GM19351 (cell line): Measurements from ENCODE around the gene IAPP.
"Not testable (repeated sequence)": the region's sequence is repeated elsewhere in the genome, so short reads cannot be mapped to it uniquely, and the experiment has no call there.

ENCODE experiments used
- ATAC-seq: cut with Tn5 transposase; IDR thresholded peaks from one replicate; pipeline ENCODE4 v1.9.1; 2021; ENCODE audit warnings: mild to moderate bottlenecking, moderate library complexity; ENCODE audit not compliant: unreplicated experiment

The IAPP gene

DNA sequence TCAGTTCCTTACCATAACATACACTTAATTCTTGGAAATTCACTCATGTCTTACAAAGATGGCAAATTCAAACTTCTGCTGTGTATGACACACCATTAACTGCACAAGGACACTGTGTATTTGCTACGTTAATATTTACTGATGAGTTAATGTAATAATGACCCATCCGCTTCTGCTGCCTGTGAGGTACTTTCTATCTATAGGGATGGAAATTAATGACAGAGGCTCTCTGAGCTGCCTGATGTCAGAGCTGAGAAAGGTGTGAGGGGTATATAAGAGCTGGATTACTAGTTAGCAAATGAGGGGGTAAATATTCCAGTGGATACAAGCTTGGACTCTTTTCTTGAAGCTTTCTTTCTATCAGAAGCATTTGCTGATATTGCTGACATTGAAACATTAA is at the start of gene IAPP:
IAPP (plus strand) TSS at position 301 of the 400 bp plus-strand sequence. CDS start 450 bp downstream, outside the sequence.
- ATAC-seq = no peak

DNA sequence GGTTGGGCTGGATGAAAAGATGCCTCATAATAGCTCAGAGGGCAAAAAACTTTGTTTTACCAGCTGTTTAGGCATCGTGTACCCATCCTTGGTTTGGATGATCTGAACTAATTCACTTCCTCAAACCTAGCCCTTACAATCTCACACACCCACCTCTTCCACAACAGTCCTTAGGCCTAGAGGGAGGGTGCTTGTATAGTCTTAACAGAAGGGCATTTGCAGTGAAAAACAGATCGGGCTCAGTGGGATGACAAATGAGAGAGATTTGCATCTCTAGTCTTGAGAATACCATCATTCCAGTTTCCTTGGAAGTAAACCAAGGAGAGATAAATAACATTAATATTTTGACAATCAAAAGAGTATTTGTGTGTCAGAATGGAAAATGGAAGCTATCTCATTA is 49.0 kb upstream of the IAPP start:
- no peak for ATAC-seq

DNA sequence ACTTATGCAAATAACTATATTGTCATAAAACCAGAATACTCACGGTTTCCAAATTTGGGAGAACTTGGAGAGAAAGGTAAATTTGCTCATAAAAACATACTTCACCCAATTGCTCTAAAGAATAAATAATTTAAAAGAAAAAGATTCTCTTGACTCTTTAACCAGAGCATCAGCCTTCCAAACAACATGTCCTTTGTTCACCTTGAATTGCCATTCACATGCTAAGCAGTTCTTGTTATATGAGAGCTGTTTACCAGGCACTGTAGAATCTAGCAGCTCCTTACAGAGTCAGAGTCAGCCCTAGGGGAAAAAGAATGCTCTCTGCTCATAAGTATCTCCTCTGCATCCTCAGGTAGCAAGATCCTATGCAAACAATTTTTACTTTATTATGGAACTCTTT is 48.2 kb upstream of the IAPP start:
- no peak for ATAC-seq

DNA sequence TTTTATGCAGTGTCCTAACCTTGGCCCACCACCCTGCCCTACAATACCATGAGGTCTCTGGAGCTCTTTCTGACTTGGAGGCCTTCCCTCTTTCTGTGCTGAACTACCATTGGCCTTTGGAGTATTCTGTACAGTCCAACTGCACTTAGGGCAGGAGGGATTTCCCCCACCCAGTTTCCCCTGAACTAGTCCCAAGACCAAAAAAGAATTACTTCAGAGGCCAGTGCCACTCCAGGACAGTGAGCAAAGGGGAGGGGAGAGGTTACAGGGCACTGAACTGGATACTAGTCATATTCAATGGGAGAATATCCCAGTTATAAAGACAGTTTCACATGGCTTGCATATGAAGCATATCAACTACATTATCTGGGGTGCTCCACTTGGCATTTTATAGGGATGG is 44.1 kb upstream of the IAPP start:
- ATAC-seq = no peak

DNA sequence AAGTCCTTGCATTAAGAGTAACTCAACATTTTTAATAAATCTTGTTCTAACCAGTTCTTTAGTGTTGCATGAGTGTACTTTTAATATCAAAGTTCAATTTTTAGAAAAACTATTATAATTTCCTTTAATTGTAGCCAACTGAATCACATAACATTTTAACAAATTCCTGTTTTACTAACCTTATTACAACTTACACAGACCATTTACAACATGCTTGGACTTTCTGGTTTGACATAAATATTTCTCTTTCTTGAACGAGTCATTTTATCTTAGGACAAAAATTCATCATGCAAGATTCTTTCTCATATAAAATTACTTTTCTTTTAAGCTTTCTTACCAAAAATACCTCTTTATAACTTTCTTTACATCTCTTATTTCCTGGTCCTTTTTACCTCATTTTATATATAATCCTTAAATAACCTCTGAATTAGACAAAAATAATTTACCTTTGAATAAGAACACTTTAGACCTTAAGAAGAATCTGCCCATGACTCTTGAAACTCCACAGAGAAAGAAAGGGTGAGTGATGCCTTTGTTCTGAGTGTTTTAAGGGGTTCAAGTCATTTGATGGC is 41.9 kb upstream of the IAPP start:
- no peak for ATAC-seq

DNA sequence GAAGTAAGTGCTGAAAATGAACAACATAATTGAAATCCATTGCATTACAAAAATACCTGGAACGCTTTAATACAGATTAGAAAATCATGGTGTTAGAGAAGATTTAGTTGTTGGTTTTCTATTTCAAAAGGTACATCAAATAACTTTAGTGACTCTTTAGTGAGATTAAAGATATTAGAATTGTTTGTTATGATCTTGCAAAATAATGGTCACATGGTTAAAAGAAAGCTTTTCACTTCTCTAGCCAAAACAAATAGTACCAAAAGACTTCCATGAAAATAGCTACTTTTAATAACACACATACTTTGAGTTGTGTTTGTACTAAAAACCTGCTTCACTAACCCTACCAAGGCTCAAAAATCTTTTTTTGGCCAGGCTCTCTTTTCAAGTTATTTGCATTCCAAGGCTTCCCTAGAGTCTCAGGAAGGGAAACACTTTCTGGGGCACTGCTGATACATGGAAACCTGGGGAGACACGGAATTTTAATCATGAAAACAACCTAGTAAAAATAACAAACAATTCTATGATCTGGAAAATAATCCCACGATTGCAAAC is 37.9 kb upstream of the IAPP start, which contains the start of gene SLCO1A2:
SLCO1A2 (minus strand) TSS at position 147 of the 555 bp plus-strand sequence. CDS start 270 bp downstream, outside the sequence.
- ATAC-seq = no peak

DNA sequence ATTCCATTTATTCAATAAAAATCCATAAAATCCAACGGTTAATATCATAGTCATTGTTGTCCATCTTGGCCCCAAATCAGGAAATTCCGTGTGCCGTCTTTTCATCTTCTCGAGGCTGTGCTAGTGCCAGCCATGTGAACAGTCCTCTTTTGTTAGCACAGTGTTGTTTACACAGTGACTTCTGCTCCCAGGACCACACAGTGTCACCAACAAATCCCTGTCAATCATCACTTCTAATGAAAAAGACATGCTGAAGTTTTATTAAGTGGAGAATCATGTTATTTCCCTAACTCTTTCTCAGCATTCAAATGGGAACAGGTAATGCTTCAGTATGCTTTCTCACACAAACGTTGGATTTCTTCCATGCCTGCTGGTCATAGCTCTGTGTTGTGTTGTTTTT is 36.0 kb upstream of the IAPP start:
- no peak for ATAC-seq

DNA sequence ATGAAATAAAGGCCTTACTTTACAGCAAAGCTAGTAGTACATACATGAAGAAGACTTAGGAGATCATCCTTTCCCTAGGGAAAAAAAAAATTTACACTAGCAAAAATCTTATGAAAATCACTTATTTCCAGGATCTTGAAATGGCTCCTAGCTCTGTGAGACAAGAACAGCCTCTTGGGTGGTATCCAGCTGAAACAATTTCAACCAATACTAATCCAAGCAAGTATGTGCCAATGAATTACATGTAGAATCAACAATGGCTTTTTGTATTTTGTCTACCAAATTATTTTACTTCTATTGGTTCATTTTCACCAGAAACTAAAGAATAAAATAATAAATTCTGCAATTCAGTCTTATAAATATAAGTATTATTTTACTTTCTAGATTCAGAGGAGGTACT is 35.2 kb upstream of the IAPP start:
- ATAC-seq = no peak

DNA sequence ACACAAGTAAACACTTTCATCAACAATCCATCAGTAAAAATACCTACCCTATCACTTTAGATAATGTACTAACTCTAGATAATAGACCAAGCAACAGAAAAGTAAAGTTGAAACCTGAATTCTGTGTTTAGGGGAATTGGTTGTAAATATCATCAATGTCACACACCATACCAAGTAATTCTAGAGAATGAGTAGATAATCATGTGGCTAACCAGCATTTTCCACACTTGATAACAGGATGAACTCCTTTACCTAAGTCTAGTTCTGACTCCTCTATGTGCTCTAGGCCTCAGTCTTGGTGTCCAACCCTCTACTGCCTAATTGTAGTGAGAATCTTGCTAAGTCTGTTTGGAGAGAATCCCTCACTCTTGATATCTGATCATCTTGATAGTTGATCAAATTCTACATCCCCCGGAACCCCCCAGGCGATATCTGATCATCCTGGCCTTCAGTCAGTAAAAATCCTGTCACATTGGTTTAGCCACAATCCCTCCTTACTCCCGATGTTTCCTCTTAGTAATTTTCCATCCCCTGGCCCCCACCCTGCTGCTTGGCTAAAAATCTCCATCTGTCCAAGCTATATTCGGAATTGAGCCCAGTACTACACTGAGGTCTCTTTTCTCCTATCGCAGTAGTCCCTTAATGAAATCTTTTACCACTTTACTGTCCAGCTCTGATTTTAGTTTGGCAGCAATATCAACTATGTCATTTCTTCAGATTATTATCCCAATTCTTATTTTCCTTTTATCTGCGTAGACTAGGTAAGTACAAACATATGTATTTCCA is 34.5 kb upstream of the IAPP start:
- ATAC-seq = no peak

DNA sequence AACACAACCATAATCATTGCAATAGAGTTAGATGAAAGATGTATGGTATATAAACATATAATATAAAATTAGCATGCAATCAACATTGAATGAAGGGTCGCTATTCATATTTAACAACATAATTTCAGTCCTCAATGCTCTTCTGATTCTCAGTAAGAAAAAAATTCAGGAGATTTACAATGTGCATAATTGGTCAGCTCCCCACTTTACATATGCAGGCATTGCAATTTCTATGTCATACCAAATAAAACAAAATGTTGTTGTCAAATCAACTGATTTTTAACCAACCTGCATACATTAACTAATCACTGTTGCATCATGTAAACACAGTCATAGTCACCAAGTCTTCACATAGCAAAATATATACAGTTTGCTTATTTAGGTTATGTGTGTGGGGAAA is 32.8 kb upstream of the IAPP start:
- ATAC-seq = no peak

DNA sequence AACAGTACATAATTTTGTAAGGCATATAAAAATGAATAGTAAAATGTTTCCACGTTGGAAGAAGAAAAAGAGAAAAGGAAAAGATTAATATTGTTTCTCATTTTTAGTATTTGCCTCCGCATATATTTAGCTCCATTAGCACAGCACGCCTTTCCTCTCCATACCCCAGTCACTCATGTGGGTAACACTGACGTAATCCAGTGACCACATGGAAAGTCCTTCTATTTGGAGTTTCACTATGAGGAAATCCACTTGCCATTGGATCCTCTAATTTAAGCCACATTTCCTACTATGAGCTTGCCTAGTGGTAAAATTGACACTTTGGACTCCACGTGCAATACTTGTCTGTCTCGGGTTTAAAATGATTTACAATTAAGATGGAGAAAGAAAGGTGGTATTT is 32.3 kb upstream of the IAPP start:
- ATAC-seq = no peak

DNA sequence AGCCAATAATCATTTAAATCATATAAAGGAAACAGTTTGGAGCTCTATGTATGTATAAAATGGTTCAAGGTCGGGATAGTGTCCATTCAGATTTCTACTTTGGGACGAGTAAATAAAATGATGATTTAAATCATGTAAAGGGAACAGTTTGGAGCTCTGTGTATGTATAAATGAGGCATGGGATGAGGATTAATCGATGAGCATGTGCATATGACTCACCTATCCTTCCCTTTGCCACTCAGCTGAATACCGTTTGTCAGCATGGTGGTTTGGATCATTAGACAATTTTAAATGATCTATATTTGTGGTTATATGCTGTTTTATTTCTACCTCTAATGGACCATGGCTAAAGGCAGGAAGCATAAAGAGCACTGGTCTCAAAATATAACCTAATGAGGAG is 30.9 kb upstream of the IAPP start:
- ATAC-seq = no peak

DNA sequence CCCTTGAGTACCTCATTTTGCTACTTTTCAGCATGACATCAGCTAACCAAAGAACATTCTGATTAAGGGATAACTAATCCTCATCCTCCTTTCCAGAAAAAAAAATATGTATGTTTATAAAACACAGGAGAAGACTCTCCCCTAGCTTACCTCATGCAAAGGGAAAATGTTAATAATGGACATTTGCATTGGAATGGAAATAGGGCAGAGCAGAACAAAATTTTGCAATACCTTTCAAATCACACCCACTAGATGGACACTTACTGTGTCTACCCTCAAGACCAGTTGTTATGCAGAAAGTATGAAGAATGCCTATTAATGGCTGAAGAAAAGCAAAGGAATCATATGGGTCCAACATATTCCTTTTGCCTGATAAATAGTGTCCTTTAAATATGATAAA is 29.1 kb upstream of the IAPP start:
- ATAC-seq = no peak

DNA sequence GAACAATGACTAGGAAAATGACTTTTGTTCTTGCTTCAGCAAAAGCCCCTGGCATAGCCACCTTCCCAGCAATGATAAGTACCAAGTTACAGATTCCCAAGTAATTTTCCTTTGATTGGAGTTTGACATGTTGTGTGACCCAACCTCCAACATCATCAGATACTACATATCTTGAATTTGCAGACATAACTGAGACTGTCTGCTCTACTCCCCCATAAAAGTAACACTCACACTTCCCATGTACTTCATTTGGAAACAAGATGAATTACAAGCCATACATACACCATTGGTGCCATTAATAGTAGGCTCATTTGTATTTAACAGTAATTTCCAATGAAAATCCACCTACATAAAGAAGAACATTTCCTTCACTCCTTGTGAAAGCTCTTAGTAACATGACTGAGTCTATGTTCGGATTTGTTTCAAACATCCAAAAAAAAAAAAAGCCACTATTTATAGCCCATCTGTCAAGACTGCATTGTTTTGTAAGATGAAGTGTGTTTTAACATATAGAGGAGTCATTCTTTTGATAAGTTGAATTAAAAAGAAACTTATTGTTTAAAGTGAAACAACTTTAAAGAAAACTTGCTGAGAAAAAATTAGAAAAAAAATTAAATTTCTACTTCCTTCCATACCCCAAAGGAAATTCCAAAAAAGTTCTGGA is 26.0 kb upstream of the IAPP start:
- no peak for ATAC-seq

DNA sequence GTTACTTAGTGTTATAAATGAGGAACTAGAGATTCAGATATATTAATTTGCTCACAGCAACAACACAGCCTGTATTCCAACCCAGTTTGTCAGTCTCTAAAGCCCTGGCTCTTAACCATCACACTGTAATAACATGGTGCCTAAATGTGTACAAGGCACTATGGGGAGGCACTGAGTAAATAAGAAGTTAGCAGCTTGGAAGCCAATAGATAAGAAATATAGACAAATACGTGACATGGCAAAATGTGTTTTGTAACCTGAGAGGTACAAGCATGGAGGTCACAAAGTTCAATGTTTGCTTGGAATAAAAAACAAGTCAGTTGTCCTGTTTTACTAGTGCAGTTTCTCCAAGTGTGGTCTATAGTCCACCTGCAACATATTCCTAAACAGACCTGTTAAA is 21.7 kb upstream of the IAPP start:
- ATAC-seq = no peak

DNA sequence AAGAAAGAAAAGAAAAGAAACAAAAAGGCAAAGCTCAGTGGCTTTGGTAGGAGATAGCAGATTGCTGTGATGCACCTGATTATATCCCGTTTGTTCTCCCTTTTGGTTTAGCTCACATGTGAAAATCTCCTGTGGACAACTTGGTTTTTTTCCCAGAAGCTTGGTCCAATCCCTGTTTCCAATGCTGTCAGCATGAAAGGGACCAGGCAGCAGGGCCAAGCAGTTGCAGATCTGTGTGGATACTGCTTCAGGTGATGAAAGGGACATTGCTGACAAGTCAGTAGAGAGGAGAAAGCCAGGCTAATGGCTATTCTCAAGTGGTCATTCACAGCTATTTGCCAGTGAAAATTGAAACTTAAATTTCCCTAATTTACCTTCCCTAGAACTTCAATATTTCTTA is 19.2 kb upstream of the IAPP start:
- ATAC-seq = no peak

DNA sequence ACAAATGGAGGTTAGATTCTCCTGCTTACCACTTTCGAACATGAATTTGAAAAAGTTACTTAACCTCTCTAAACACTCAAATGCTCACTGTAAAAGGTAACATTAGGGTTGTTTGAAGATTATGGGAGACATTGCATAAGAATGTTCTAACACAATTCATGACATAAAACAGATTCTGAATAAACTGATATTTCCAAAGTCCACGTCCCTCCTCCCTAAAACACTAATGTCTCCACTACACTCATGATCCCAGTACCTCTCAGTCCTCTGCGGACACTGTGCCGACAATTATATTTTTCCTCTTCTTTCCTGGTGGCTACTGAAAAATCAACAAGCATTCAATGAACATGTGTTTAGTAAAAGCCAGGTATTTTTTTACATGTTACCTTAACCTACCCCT is 18.8 kb upstream of the IAPP start:
- ATAC-seq = no peak

DNA sequence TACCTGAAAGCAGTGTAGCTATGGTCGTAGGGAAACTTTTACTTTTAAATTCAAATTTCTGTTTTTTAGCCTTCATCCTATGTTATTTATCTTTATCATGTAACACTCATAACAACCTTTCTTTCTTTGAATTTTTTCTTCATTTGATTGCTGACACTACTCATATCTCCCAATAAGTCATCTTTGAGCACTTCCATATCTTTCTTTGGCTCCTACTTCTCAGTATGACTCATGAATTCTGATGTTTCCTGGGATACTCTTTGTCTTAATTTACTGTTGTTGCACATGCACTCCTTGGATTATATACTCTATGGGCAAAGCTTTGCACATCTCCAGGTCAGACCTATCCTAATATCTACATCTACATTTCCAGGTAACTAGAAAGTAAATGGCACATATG is 18.1 kb upstream of the IAPP start:
- no peak for ATAC-seq

DNA sequence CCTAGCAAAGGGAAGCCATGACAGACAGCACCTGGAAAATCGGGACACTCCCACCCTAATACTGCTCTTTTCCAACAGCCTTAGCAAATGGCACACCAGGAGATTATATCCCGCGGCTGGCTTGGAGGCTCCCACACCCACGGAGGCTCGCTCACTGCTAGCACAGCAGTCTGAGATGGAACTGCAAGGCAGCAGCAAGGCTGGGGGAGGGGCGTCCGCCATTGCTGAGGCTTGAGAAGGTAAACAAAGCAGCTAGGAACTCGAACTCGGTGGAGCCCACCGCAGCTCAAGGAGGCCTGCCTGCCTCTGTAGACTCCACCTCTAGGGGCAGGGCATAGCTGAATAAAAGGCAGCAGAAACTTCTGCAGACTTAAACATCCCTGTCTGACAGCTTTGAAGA is 12.1 kb upstream of the IAPP start:
- ATAC-seq = not testable (repeated sequence)

DNA sequence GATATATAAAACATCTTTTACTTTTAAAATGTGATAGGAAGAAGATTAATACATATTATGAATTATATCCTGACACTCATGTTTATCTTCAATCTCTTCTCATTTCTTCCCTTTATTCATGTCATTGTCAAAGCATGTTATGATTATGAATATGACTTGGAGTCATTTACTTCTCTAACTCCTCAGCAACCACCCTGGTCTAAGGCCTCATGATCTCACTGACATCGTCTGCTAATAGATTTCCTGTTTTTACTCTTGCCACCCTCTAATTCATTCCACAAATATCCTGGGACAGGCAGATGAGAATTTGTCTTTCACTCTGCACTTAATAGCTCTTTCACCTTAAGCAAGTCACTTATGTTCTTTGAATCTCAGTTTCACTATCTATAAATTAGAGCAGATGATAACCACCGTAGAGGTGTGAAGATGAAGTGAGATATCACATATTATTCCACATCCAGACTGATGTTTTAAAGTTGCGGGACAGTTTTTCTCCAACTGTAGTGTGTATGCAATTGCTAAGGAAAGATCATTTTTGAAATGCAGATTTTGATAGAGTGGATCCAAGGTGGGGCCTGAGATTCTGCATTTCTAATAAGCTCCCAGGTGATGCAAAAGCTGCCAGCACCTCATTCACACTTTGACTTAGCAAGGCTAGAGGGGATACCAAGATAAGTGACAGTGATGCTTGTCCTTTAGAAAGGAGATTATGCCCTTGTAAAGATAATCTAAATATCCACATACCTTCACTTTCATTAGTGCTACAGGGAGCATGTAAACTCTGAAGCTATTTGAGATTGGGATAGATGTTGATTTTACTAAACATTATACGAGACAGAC is 3.3 kb upstream of the IAPP start:
- ATAC-seq = no peak

DNA sequence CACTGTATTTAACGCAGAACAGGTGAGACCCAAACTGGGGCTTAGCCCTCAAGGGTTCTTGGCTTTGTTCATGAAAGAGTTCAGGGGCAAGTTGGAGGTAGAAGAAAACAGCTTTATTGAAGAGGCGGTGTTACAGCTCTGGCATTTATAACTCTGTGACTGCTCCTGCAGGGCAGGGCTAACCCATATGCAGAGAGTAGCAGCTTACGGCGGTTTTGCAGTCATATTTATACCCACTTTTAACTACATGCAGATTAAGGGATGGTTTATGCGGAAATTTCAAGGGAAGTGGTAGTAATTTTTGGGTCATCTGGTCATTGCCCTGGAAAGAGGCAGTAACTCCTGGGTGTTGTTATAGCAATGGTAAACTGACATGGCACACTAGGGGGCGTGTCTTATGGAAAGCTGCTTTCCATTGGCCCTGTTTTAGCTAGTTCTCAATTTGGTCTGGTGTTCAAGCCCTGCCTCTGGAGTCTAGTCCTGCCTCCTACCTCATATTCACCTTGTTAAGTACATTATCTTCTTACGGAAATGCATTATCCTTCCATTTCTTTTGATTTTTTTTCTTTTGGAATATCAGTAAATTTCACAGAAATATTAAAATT is 1.8 kb upstream of the IAPP start:
- ATAC-seq = no peak
